Muscle layer of duodenum (tissue), 2 donors: ENCODE measurements around the gene RAB37.

ENCODE experiments used
- H3K27ac ChIP-seq: one replicate; pipeline ENCODE4 v1.7.0; 2013; ENCODE audit warnings: mild to moderate bottlenecking, low read length
- H3K27me3 ChIP-seq: one replicate; pipeline ENCODE4 v1.7.0; 2013; ENCODE audit warnings: low read depth, mild to moderate bottlenecking, control low read depth, low read length
- H3K36me3 ChIP-seq, 2 donors: one replicate each; pipeline ENCODE4 v1.7.0; 2013; ENCODE audit warnings: low read length in 2 of 2, control low read depth in 1 of 2, mild to moderate bottlenecking in 1 of 2; ENCODE audit not compliant: insufficient read depth in 2 of 2, control insufficient read depth in 1 of 2
- H3K4me1 ChIP-seq, 2 donors: one replicate each; pipeline ENCODE4 v1.7.0; 2013; ENCODE audit warnings: low read length in 2 of 2, mild to moderate bottlenecking in 2 of 2, control low read depth in 1 of 2, moderate library complexity in 1 of 2; ENCODE audit not compliant: insufficient read depth in 2 of 2, control insufficient read depth in 1 of 2
- H3K4me3 ChIP-seq, 2 donors: one replicate each; pipeline ENCODE4 v1.7.0; 2013; ENCODE audit warnings: low read length in 2 of 2, low read depth in 1 of 2, mild to moderate bottlenecking in 1 of 2
- H3K9me3 ChIP-seq, 2 donors: one replicate each; pipeline ENCODE4 v1.7.0; 2013; ENCODE audit warnings: low read length in 2 of 2, control low read depth in 1 of 2, mild to moderate bottlenecking in 1 of 2; ENCODE audit not compliant: control insufficient read depth in 1 of 2
- donor health status: healthy.

Gene RAB37

GRCh38 chr17:74704544-74704943 is 32.5 kb upstream of the RAB37 start:
- Histone ChIP-seq H3K4me1 (no peaks in the 10 kb centered on the region), H3K27me3 (peaks cover 9% of the 10 kb centered on the region), H3K36me3 (no peaks in the 10 kb centered on the region), H3K9me3 (no peaks in the 10 kb centered on the region), H3K4me3 (no peak overlapping the region), H3K27ac (no peak overlapping the region)

GRCh38 chr17:74711058-74711824 is 25.8 kb upstream of the RAB37 start:
- Histone ChIP-seq H3K27me3 (peaks cover 7% of the 10 kb centered on the region), H3K4me3 (peak overlapping the region in 1 of 2 donors; percentile 13), H3K36me3 (no peaks in the 10 kb centered on the region), H3K9me3 (no peaks in the 10 kb centered on the region), H3K4me1 (no peaks in the 10 kb centered on the region), H3K27ac (no peak overlapping the region)

DNA sequence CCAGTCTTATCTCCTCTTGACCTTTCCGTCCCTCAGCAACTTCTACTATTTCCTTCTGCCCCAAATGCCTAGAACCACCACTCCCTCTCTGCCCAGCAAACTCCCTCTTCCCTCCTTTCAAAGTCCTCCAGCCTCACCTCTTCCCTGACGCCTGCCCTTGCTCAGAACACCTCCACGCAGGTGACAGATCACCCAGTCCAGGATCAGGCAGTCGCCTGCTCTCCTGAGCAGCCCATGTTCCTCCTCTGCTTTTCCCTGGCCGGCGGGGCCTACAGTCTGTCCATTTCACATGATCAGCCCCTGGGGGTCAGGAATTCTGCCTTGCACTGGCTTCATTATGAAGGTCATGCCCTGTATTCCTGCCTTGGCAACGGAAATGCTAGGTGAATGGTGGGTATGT is 24.8 kb upstream of the RAB37 start:
- no peak overlapping the region for H3K27ac ChIP-seq
- no peaks in the 10 kb centered on the region for H3K4me1 ChIP-seq
- peaks cover 4% of the 10 kb centered on the region for H3K27me3 ChIP-seq
- H3K4me3 ChIP-seq = peak overlapping the region; percentile 0 to 24
- H3K9me3 ChIP-seq = no peaks in the 10 kb centered on the region
- no peaks in the 10 kb centered on the region for H3K36me3 ChIP-seq

GRCh38 chr17:74712756-74713155 is 24.3 kb upstream of the RAB37 start, which contains the start of gene CD300LF:
TSS of gene CD300LF (minus strand) at chr17:74712923. CDS start at chr17:74712866, 57 bp downstream.
- H3K36me3 ChIP-seq = no peaks in the 10 kb centered on the region
- H3K4me3 ChIP-seq = peak within 1 kb of the TSS; percentile 0 to 24
- no peaks in the 10 kb centered on the region for H3K4me1 ChIP-seq
- H3K27ac ChIP-seq = no peak within 1 kb of the TSS
- H3K9me3 ChIP-seq = no peaks in the 10 kb centered on the region
- peaks cover 4% of the 10 kb centered on the region for H3K27me3 ChIP-seq

DNA sequence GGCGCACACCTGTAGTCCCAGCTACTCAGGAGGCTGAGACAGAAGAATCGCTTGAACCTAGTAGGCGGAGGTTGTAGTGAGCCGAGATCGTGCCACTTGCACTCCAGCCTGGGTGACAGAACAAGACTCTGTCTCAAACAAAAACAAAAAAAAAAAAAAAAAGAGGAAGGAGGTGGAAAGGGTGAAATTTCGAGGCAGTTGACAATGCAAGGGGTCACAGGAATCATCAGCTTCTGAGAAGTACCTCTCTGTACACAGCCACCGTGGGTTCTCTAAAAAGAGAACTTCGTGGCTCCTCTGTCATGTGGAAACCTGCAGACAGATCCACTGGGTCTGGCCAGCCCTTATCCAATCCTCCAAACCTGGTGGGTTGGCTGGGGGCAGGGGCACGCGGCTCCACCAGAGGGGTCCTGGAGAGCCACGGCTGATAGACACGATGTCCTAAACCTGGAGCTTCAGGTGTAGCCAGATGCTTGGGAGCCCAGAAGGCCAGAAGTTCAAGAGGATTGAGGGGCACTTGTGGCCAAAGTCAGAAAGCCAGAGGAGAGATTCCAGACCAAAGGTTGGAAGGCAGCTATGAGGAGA is 23.8 kb upstream of the RAB37 start:
- H3K9me3 ChIP-seq = no peaks in the 10 kb centered on the region
- H3K27me3 ChIP-seq = peaks cover 4% of the 10 kb centered on the region
- H3K27ac ChIP-seq = no peak overlapping the region

DNA sequence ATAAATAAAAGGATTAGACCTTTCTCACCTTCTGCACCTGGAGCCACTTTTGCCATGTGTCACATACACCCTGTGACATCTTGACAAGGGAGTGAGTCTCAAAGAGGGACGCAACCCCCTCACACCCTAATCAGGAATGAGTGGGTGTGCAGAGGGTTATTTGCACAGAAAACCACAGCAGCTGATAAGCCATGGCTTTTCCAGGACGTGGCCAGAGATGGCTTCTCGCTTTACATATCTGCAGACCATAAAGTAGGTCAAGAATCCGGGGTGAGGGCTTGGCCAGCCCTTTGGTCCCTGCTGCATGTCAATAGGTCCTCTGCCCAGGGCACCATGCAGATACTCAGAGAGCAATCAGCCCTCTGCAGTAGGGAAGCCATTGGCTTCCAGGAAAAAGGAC is 21.9 kb upstream of the RAB37 start:
- no peaks in the 10 kb centered on the region for H3K4me1 ChIP-seq
- H3K27ac ChIP-seq = no peak overlapping the region
- no peaks in the 10 kb centered on the region for H3K36me3 ChIP-seq
- H3K9me3 ChIP-seq = no peaks in the 10 kb centered on the region
- H3K4me3 ChIP-seq = no peak overlapping the region
- peaks cover 4% of the 10 kb centered on the region for H3K27me3 ChIP-seq

More for the DNA sequence above, 23.8 kb upstream of the RAB37 start:
- Histone ChIP-seq H3K4me1 (no peaks in the 10 kb centered on the region), H3K4me3 (no peak overlapping the region), H3K36me3 (no peaks in the 10 kb centered on the region)

GRCh38 chr17:74720506-74720905 is 16.6 kb upstream of the RAB37 start:
- H3K4me1 ChIP-seq = no peaks in the 10 kb centered on the region
- no peak overlapping the region for H3K4me3 ChIP-seq

DNA sequence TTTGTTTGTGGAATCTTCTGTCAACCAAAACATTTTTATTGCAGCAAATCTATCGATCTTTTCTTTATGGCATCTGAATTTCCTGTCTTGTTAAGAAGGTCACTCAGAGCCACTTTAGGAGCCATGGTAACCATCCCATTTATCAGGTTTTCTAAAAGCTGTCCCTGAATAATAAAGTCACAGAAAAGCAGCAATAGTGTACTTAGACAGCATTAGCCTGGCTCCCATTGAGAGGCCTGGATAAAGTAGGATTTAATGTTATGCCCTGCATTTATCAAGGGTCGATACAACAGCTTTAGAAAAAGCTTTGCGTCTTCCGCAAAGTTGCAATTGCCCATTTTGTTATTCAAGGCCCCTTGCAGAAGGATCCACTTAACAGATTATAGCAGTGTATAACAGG is 14.3 kb upstream of the RAB37 start:
- H3K4me3 ChIP-seq = no peak overlapping the region
- H3K36me3 ChIP-seq = no peaks in the 10 kb centered on the region
- H3K9me3 ChIP-seq = no peaks in the 10 kb centered on the region
- H3K27me3 ChIP-seq = no peaks in the 10 kb centered on the region
- no peaks in the 10 kb centered on the region for H3K4me1 ChIP-seq
- H3K27ac ChIP-seq = no peak overlapping the region

More at GRCh38 chr17:74720506-74720905, 16.6 kb upstream of the RAB37 start:
- Histone ChIP-seq H3K27me3 (no peaks in the 10 kb centered on the region), H3K9me3 (no peaks in the 10 kb centered on the region), H3K27ac (no peak overlapping the region), H3K36me3 (no peaks in the 10 kb centered on the region)

- H3K27me3 ChIP-seq = no peaks in the 10 kb centered on the region
- no peaks in the 10 kb centered on the region for H3K4me1 ChIP-seq
- no peak overlapping the region for H3K27ac ChIP-seq
- no peaks in the 10 kb centered on the region for H3K9me3 ChIP-seq
- no peaks in the 10 kb centered on the region for H3K36me3 ChIP-seq
- no peak overlapping the region for H3K4me3 ChIP-seq
Observed at GRCh38 chr17:74723891-74724290, 13.2 kb upstream of the RAB37 start.

- Histone ChIP-seq H3K36me3 (no peaks in the 10 kb centered on the region), H3K9me3 (no peaks in the 10 kb centered on the region), H3K27ac (no peak overlapping the region), H3K27me3 (no peaks in the 10 kb centered on the region), H3K4me3 (no peak overlapping the region), H3K4me1 (no peaks in the 10 kb centered on the region)
Observed at GRCh38 chr17:74725111-74725510, 11.9 kb upstream of the RAB37 start.

GRCh38 chr17:74728033-74728701 is 8.9 kb upstream of the RAB37 start:
- Histone ChIP-seq H3K9me3 (no peaks in the 10 kb centered on the region), H3K27me3 (no peaks in the 10 kb centered on the region), H3K27ac (no peak overlapping the region), H3K36me3 (no peaks in the 10 kb centered on the region), H3K4me1 (no peaks in the 10 kb centered on the region), H3K4me3 (no peak overlapping the region)
